ENCODE measurements around the gene CCDC12.

GRCh38 chr3:47001731-47002170 is 25.2 kb upstream of the CCDC12 start:
- TF ChIP-seq ZFP3 (CRISPR knock-in tag; IDR thresholded peaks at IDR 0.05) (no peak), OSR1 (CRISPR knock-in tag; IDR thresholded peaks at IDR 0.05) (no peak), ISL1 (CRISPR knock-in tag; IDR thresholded peaks at IDR 0.05) (no peak), PATZ1 (CRISPR knock-in tag; IDR thresholded peaks at IDR 0.05; ENCODE audit: borderline replicate concordance) (no peak), RARB (CRISPR knock-in tag; IDR thresholded peaks at IDR 0.05) (no peak), PPARA (CRISPR knock-in tag; IDR thresholded peaks at IDR 0.05; ENCODE audit: borderline replicate concordance) (no peak), ARNTL (CRISPR knock-in tag; IDR thresholded peaks at IDR 0.05; ENCODE audit: borderline replicate concordance, low read depth) (no peak), ESRRG (CRISPR knock-in tag; IDR thresholded peaks at IDR 0.05) (no peak), ZFP30 (CRISPR knock-in tag; IDR thresholded peaks at IDR 0.05) (no peak), BACH2 (CRISPR knock-in tag; IDR thresholded peaks at IDR 0.05; ENCODE audit: borderline replicate concordance) (no peak), POU6F1 (CRISPR knock-in tag; IDR thresholded peaks at IDR 0.05; ENCODE audit: borderline replicate concordance, low read depth) (no peak), TCF4 (CRISPR knock-in tag; IDR thresholded peaks at IDR 0.05; ENCODE audit: borderline replicate concordance) (no peak), CSRNP3 (CRISPR knock-in tag; IDR thresholded peaks at IDR 0.05) (no peak)

All from SK-N-SH treated with all-trans-retinoic acid at 6 μM for 48 hours (cell line).